Left ventricle myocardium superior (tissue), 1 donor: ENCODE results near the gene LDLRAD4. TPM values are rescaled to one million over a fixed set of nuclear protein-coding genes. Genes with fewer than 3 reads are reported as not detected.
A peak's percentile ranks its signal among the peaks of the same experiment; 100 is the strongest.

ENCODE experiments used
- ATAC-seq: fragments of 200-7000 bp; cut with Tn5 transposase; one replicate; pipeline ENCODE4 v1.9.1; 2020; ENCODE audit warnings: mild to moderate bottlenecking, moderate library complexity
- DNase-seq: peaks from one replicate; pipeline ENCODE4 v3.0.0-alpha.2; 2020
- intact Hi-C: fragments of 100-400 bp; cut with micrococcal nuclease; formaldehyde crosslinking; loops from one replicate; pipeline ENCODE4 v1.11.0; 2022
- total RNA-seq: library from RNA; stranded (reverse); fragmentation: NEBNext Ultra II Directional; extraction: Animal tissue kit (Norgen Biotek cat#: 25700); gene quantifications from one replicate; pipeline ENCODE4 v1.2.1, GENCODE V29; 2021
- donor health status: DM: no; HTN: yes; CAD: no; lungs with severe emphysema.

The LDLRAD4 gene
- total RNA-seq, 1 donor from 2014 or later, result 26.0 TPM

- intact Hi-C loops, result no loop called here
- ATAC-seq (no peak), DNase-seq (no peak)
Measured at GRCh38 chr18:13623871-13624270, 405.3 kb downstream of the LDLRAD4 start.

- no peak for ATAC-seq
- DNase-seq, result no peak
- intact Hi-C loops, result no loop called here
Measured at GRCh38 chr18:13624563-13625237, 406.1 kb downstream of the LDLRAD4 start.

GRCh38 chr18:13625355-13625754, 406.8 kb downstream of the LDLRAD4 start:
- no peak for DNase-seq
- no peak for ATAC-seq
- intact Hi-C loops, result no loop called here

- DNase-seq, result no peak
- ATAC-seq, result no peak
- intact Hi-C loops, result no loop called here
Measured at GRCh38 chr18:13625843-13626543, 407.4 kb downstream of the LDLRAD4 start.

GRCh38 chr18:13626544-13626908, 408.0 kb downstream of the LDLRAD4 start:
- ATAC-seq, result no peak
- no peak for DNase-seq
- intact Hi-C loops, result no loop called here

GRCh38 chr18:13627639-13628038, 409.1 kb downstream of the LDLRAD4 start:
- intact Hi-C loops, result no loop called here
- ATAC-seq (no peak), DNase-seq (no peak)

GRCh38 chr18:13628211-13628610, 409.7 kb downstream of the LDLRAD4 start:
- intact Hi-C loops, result no loop called here
- ATAC-seq (no peak), DNase-seq (no peak)

GRCh38 chr18:13629841-13630715, 411.5 kb downstream of the LDLRAD4 start:
- intact Hi-C loops, result loop anchor here (10.0 kb wide), 1 partner anchor 405 kb away; no protein-coding TSS in a partner anchor
- no peak for DNase-seq
- peak; percentile 87 for ATAC-seq

- intact Hi-C loops, result loop anchor here (10.0 kb wide), 1 partner anchor 406 kb away; no protein-coding TSS in a partner anchor
- no peak for ATAC-seq
- DNase-seq, result no peak
Measured at GRCh38 chr18:13630716-13631268, 412.2 kb downstream of the LDLRAD4 start.

- no peak for DNase-seq
- intact Hi-C loops, result loop anchor here (10.0 kb wide), 1 partner anchor 409 kb away; no protein-coding TSS in a partner anchor
- no peak for ATAC-seq
Measured at GRCh38 chr18:13633700-13634099, 415.1 kb downstream of the LDLRAD4 start.

- DNase-seq (peak; percentile 75), ATAC-seq (peak; percentile 69)
- intact Hi-C loops, result loop anchor here (10.0 kb wide), 1 partner anchor 410 kb away; no protein-coding TSS in a partner anchor
Measured at GRCh38 chr18:13635046-13635445, 416.5 kb downstream of the LDLRAD4 start.

- intact Hi-C loops, result loop anchor here (10.0 kb wide), 1 partner anchor 414 kb away; no protein-coding TSS in a partner anchor
- DNase-seq (peak; percentile 58), ATAC-seq (peak; percentile 70)
Measured at GRCh38 chr18:13638719-13639595, 420.4 kb downstream of the LDLRAD4 start.

GRCh38 chr18:13640266-13640860, 421.8 kb downstream of the LDLRAD4 start:
- no peak for DNase-seq
- intact Hi-C loops, result no loop called here
- ATAC-seq, result no peak

GRCh38 chr18:13641551-13642439, 423.2 kb downstream of the LDLRAD4 start:
- ATAC-seq (peak; percentile 74), DNase-seq (peak; percentile 76)
- intact Hi-C loops, result no loop called here

- DNase-seq (no peak), ATAC-seq (no peak)
- intact Hi-C loops, result no loop called here
Measured at GRCh38 chr18:13642440-13642827, 423.9 kb downstream of the LDLRAD4 start.

GRCh38 chr18:13643261-13643751, 424.7 kb downstream of the LDLRAD4 start:
- intact Hi-C loops, result no loop called here
- DNase-seq (no peak), ATAC-seq (no peak)

- DNase-seq (no peak), ATAC-seq (no peak)
- intact Hi-C loops, result no loop called here
Measured at GRCh38 chr18:13645093-13645492, 426.5 kb downstream of the LDLRAD4 start.
